NCI-H82 (cell line): ENCODE results near the gene ZNF76.

Source experiments
- DNase-seq: peaks from one replicate; lab custom pipeline; 2025; lab: John Stamatoyannopoulos, UW

The ZNF76 gene

GRCh38 chr6:35259194-35259947, at the start of gene ZNF76:
Gene ZNF76, plus strand, starts transcription at chr6:35259735. Its CDS starts 21,417 bp downstream, at chr6:35281152.
- DNase-seq, result peak; percentile 99

GRCh38 chr6:35213298-35213791, 46.2 kb upstream of the ZNF76 start:
- DNase-seq, result peak; percentile 50

- peak; percentile 80 for DNase-seq
Observed at GRCh38 chr6:35213824-35214756, 45.4 kb upstream of the ZNF76 start, which contains the start of gene SCUBE3. Gene SCUBE3, plus strand, starts transcription at chr6:35213956. Its CDS starts 463 bp downstream, at chr6:35214419.

GRCh38 chr6:35214869-35215664, 44.5 kb upstream of the ZNF76 start:
- DNase-seq, result no peak

GRCh38 chr6:35215665-35216411, 43.7 kb upstream of the ZNF76 start:
- no peak for DNase-seq

GRCh38 chr6:35216412-35216732, 43.2 kb upstream of the ZNF76 start:
- peak; percentile 21 for DNase-seq

GRCh38 chr6:35216851-35217811, 42.4 kb upstream of the ZNF76 start:
- peak; percentile 64 for DNase-seq

- DNase-seq, result no peak
Observed at GRCh38 chr6:35218021-35218420, 41.5 kb upstream of the ZNF76 start.

- no peak for DNase-seq
Observed at GRCh38 chr6:35218456-35218855, 41.1 kb upstream of the ZNF76 start.

- no peak for DNase-seq
Observed at GRCh38 chr6:35219683-35220326, 39.7 kb upstream of the ZNF76 start.

- DNase-seq, result no peak
Observed at GRCh38 chr6:35220711-35221110, 38.8 kb upstream of the ZNF76 start.

- no peak for DNase-seq
Observed at GRCh38 chr6:35223396-35223795, 36.1 kb upstream of the ZNF76 start.

GRCh38 chr6:35224720-35225119, 34.8 kb upstream of the ZNF76 start:
- DNase-seq, result no peak

GRCh38 chr6:35228481-35228880, 31.1 kb upstream of the ZNF76 start:
- DNase-seq, result no peak

- DNase-seq, result no peak
Observed at GRCh38 chr6:35229304-35229703, 30.2 kb upstream of the ZNF76 start.

GRCh38 chr6:35230498-35230897, 29.0 kb upstream of the ZNF76 start:
- no peak for DNase-seq

- no peak for DNase-seq
Observed at GRCh38 chr6:35230950-35231349, 28.6 kb upstream of the ZNF76 start.

- no peak for DNase-seq
Observed at GRCh38 chr6:35231563-35231962, 28.0 kb upstream of the ZNF76 start.

GRCh38 chr6:35234901-35235300, 24.6 kb upstream of the ZNF76 start:
- DNase-seq, result no peak

GRCh38 chr6:35236223-35236622, 23.3 kb upstream of the ZNF76 start:
- no peak for DNase-seq
